ENCODE results near the gene WFS1.

- TF ChIP-seq POLR2A (IDR thresholded peaks at IDR 0.05) (no peak), CTCF (IDR thresholded peaks at IDR 0.05) (no peak), EP300 (IDR thresholded peaks at IDR 0.05) (no peak)
Observed at GRCh38 chr4:6298035-6298434, 28.4 kb downstream of the WFS1 start.

Measured in suprapubic skin (tissue), 3 donors.